HG02981 (cell line): ENCODE results near the gene NTM.

Experiments used
- ATAC-seq: cut with Tn5 transposase; IDR thresholded peaks from one replicate; pipeline ENCODE4 v1.9.1; 2021; ENCODE audit warnings: mild to moderate bottlenecking, moderate library complexity; ENCODE audit not compliant: unreplicated experiment

The NTM gene

DNA sequence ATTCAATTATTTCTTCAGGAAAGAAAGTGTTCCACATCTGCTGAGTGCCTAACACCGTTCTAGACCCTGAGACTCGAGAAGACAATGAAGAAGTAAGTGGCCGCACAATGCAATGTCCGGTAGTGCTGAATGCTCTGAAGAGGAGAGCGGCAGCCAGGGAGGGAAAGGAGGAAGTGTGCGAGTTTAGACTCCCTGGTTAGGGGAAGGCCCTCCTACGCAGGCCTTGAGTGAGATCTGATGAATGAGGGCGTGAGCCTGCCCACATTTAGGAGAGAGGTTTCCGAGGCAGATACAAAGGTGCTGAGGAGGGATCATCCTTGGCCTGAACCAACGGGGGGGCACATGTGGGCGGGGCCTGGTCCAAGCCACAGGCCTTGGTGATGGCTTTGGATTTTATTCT lies 558.6 kb downstream of the NTM start:
- ATAC-seq, result no peak

DNA sequence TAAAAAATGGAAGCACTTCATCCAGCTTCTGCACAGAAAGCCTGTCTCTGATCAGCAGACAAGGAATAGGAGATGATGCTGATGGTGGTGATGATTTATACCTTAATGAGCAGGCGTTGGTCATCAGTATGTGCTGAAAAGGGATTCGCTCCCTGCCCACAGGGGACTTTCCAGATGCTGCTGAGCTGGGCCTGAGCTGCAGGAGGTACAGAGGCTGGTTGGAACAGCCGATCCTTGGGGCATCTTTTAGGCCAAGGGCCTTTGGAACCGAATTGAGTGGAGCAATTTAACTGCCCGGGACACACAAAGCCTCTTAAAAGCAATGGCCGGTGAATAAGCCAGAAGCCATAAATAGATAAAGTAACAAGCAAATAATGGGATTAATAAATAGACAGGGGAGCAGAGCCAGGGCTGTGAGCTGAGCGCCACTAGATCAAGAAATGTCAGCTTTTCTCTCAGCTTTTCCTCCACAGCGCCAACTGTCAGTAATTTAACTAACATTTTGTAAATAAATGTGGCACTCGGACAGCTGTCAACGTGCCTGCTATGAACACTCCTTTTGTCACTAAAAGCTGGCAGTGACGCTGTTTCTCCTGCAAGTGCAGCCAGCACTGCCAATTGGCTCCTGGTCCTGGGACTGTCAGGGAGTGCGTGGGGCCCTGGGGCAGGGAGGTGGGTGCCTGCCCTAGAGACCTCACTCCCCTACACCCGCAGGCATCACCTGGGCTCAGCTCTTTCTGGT lies 562.3 kb downstream of the NTM start:
- no peak for ATAC-seq

DNA sequence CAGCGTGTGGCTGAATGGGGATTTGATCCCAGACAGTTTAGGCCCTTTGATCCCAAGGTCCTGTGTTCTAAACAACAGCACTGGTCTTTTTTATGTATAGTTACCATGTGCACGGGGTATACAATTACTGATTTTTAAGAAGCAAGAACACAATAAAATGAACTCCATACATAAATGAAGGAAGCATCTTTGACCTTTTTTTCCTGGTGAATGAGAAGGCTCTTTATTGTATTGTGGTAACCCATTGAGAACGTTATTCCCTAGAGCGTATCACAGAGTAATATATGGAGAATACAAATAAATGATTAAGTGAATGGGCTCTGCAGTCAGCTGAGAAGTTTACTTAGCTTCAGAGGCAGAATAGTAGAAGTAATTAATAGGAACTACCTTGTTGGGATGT lies 563.6 kb downstream of the NTM start:
- ATAC-seq, result no peak

DNA sequence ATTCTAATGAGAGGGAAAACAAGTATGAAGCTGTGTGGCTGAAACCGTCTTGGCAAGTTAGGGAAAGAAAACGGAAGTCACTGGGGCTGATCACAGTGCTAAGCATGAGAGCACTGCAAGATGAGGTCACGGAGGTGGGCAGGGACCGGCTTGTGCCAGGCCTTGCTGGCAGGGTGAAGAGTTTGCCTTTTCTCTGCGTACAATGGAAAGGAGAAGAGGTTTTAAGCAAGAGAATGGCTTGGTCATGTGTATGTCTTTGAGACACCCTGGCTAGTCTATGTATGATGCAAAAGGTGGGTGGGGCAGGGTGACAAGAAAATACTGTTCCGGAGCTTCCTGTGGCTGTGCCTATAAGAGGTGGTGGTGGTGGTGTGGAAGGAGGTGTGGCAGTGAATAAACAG lies 567.9 kb downstream of the NTM start:
- ATAC-seq, result no peak

DNA sequence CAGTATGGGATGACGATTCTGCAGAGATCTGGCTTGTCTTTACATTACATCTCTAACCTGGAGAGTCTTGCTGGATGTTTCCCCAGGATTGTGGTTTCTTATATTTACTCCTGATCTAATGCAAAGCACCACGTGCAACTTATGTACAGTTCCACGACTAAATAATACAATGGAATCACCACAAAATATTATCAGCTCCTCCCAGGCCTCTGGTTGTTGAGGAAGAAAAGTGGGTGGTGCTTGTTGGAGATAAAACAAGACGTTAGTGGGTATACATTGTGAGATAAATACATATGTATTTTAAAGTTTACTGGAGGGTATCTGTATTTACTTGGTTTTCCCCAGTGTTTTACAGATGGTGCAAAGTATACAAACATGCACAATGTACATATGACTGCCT lies 569.7 kb downstream of the NTM start:
- no peak for ATAC-seq

DNA sequence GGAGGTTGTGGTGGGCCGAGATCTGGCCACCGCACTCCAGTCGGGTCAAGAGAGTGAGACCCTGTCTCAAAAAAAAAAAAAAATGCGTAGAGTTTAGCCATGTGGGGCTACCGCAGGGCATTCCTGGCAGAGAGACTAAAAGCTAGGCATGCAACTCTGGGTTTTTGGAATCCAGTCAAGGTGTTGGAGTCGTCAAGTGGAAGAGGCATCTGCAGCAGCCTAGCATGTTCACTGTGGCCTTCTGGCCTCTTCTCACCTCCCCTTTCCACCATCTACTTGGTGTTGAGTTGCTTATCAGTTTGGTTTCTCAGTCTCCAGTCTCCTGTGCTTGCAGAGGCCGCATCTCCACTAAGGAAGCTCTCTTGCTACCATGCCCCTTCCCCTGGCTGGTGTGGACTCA lies 572.5 kb downstream of the NTM start:
- ATAC-seq, result no peak

DNA sequence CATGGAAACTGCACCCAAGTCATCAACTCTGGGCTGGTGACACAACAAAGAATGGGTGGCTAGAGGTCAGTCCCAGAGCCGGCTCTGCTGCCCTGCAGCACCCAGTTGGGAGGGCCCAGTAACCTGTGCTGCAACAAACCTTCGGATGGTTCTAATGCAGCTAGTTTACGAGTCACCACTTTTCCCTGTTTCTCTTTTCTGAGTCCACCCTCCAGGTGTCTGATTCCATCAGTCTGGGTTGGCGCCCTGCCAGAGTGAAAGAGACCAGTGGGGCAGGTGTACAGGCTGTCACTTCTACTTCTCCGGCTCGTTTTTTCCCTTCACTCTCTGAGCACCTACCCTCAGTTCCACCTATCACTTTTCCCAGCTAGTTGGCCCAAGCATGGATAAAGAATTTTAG lies 572.9 kb downstream of the NTM start:
- no peak for ATAC-seq

DNA sequence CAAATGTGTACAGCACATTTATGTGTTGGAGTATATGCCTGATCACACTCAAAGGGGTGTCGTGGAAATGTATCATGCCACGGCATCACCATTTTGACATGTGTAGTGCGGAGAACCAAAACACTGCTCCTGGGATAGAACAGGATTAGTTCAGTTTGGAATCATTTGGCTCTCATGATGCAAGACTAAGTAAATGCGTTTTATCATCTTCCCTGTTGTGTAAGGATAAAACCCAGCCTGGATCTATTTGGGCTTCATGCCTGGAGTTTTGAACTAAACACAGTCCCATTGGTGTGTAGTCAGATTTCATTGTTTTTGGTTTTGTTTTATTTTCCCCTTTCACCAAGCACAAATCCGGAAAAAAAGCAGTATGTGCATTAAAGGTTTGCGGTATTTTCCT lies 574.3 kb downstream of the NTM start:
- no peak for ATAC-seq

DNA sequence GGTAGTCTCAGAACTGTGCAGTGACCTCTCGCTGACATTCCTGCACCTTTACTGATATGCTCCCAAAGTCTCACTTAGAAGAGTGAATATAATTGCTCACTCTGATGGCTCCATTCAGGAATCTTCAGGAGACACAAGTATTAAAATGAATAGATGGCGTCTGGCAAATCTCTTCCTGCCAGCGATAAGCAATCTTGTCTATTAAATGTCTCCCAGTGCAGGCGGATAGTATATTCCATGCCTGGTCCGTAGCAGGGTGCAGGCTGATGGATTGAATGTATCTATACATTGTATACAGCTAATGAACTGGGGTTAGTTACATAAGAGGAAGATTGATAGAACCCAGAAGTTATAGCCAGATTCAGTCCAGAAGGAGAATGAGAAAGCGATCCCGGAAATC lies 575.3 kb downstream of the NTM start:
- no peak for ATAC-seq

DNA sequence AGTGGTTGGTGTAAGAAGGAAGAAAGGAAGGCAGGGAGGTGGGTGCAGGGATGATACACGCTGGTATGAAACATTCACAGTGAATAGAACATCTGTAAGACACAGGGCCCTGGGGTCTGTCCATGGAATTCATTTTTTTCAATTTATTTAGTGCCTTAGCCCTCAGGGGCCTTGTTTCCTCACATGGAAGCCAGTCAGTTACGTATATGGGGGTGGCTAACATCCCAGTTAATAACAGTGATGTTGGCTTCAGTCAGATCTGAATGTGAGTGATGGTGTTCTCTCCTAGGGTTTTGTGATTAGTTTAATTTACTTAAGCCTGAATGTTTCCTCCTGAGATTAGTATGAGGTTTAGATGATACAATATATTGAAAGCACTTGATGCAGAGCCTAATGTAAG lies 577.1 kb downstream of the NTM start:
- ATAC-seq, result no peak

DNA sequence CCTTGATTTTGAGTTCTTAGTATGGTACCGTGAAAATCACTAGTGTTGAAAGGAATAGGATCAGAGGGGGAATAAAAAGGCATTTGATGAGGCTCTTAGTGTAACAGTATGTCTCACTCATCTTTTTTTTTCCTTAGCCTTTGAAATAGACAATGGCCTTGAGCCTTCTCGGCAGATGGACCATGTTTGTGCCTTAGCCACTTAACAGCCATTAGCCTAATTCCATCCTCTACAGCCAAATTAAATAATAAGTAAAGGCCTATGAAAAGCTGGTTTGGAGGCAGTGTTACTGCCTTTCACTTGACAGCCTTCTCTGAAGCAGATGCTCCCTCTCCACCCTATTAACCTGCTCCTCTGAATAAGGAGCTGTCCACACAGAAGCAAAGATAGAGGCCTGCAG lies 580.7 kb downstream of the NTM start:
- ATAC-seq, result no peak

DNA sequence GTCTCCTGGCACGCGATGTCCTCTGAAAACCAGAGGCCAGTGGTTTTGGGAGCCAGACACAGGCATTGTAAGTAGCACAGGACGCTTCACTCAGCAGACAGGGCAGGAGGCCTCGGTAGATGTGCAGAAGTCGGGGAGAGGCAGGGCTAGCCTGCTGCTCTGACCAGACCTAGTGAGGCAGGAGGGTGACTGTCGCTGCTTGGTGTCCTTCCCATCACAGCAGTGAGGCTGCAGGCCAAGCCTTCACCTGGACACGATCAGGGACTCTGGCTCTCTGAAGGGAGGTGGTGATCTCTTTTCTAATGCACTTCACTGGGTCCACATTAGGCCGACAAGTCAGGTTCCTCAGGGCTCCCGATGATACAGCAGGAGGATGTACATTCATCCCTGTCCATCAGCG lies 583.7 kb downstream of the NTM start:
- no peak for ATAC-seq

DNA sequence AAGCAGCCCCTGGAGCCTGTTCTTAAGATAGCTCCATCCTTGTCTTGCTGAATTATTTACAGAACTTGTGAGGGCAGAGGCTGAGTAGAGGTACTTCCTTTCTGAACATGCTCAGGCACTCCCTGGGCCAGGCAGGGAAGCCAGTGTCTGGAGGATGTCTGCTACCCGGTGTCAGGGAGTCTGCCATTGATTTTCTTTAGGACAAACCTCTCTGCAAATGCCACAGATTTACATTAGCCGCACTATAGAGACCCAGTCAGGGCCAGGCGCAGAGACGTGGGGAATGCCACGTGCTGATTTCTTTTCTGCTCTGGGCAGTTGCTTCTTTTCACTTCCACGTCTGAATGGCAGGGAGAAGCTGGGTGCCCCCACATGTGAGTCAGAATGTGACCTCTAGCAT lies 585.5 kb downstream of the NTM start:
- no peak for ATAC-seq

DNA sequence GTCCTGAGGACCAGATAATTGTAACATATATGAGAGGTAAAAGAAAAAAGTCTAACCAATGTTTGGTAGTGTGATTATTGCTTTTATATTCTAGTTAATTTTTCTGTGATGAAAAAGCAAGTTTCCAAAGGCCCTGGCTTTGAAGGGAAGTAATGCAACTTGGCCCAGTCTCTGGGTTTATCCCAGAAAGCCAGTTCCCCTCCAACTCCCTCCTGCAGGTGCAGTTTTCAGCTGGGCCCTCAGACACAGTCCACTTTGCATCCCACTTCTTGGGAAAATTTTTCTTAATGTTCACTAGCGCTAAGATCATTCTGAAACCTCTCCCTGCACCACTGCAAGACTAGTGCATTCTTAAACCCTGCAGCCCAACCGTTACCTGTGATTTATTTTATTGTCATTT lies 586.8 kb downstream of the NTM start:
- ATAC-seq, result no peak

DNA sequence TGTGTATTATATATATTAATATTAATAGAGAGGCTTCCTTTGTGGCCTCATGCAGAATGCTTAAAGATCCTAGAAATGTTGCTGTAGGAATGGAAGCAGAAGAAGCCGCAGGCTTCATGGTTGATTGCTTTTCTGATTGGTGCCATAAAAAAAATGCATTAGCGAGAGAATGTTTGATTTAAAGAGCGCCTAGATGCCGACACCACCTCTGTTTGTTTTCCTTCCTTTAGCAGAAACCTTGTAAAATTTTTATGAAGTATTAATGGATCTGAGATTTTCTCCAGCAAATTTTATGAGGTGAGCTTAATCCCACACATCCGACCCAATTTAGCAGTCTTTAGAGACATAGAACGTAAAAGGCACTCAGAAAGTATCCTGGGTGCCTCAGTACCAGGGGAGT lies 587.5 kb downstream of the NTM start:
- no peak for ATAC-seq

DNA sequence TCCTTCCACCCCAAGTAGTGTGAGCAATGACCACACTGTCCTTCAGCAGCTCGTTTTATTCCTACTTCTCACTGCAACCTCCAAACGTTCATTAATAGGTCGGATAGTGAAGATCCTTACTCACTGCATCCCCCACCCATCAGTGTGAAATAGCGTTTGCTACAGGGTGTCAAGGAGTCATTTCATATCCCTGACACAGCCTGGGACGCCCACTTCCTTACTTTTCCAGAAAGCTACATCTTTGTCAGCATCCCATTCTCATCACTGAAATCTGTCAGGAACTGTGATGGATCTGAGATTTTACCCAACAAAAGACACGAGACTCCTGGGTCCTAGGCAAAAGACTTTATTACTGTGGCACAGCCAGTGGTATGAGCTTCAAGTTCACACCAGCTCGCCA lies 592.4 kb downstream of the NTM start:
- ATAC-seq, result no peak

DNA sequence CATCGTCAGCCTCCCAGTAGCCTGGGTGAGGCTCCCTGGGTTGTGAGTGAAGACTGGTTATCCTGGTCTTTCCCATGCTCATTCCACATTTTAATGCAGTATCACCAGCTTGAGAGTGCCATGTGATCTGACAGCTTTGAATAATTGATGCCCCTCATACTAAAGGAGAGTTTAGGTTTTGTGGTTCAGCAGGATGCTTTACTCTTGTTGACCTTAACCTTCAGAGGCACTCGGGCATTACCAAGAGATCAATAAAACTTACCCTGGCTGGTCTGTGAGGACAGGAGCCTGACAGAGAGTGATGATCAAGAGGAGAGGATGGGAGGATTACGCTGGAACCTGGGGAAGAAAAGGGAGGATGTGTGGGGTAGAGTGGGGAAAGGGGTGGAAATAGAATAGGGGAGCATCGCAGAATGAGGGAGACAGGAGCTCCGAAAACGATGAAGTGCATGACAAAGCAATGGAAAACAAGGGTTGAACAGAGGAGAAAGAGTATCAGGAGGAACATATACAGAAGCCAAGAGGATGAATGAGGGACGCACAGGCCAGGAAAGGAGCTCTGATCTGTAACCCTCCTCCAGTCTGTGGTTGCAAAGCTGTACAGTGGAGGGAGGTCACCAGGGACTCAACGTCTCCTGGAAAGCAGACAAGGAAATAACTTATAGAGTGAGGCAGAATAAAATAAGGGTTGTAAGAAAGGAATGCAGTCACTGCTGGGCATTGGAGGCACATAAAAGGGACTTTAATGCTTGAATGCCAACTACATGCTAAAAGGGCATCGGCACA lies 594.5 kb downstream of the NTM start:
- no peak for ATAC-seq

DNA sequence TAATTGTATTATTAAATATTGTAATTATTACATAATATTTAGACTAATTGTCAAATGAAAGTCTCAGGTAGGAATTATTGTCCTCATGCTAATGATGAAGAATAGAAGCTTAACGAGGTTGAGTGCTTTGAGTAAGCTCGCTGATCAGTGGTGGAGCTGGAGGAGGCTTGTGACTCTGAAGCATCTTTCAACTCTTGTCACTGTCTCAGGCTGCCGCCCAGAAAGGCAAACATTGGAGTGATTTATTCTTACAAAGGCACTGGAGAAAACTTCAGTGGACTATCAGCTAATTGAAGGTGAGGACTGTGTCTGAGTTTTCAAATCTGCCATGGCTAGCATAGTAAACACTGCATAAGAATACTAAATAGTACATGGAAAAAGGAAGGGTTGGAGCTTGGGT lies 595.1 kb downstream of the NTM start:
- no peak for ATAC-seq

DNA sequence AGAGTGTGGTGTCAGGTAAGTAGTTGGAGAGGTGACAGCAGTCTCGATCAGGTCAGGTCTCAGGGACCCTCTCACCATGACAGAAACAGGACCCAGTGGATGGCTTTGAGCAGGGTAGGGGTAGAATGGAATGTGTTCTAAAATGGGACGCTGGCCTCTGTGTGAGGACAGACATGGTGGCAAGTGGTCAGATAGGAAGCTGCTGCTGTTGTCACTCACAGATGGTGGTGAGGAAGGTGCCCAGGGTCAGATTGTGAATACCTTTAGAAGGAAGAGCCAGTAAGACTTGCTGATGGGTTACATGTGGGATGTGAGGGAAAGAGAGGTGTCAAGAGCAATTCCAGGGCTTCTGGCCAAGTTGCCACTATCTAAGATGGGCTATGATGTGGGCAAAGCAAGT lies 596.3 kb downstream of the NTM start:
- no peak for ATAC-seq

DNA sequence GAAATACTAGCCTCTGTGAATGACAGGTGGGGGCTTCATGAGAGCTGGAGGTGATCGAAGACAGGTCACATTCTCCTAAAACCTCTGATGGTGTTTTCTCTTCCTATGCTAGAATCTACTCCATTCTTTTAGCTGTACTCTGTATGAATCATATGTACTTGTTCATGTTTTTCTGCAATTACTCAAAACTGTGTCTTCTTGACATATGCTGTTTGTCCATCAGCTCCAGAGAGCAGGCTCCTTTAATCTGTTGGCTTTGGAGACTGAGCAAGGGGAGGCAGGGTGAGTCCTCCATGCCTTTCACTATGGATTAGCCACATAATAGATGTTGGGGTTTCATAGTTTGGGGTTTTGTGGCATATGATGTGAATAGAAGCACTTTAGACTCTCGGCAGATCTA lies 598.8 kb downstream of the NTM start:
- no peak for ATAC-seq

DNA sequence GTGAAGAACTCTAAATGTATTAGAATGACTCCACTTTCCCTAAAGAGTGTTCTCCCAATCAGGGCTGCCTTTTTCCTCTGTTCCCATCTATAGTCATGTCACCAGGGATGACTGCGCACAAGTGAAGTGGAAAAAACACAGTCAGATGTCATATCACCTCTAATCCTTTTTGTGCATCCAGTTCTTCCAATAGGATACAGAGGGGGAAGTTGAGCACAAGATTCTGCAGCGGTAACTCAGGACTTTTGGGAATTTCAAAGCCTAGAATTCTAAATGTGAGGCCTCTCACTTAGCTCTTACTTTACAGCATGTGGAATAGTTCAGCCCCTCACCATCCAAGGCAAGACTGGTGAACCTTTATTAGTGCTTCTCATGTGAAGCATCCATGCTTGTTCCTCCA lies 602.6 kb downstream of the NTM start:
- ATAC-seq, result no peak

DNA sequence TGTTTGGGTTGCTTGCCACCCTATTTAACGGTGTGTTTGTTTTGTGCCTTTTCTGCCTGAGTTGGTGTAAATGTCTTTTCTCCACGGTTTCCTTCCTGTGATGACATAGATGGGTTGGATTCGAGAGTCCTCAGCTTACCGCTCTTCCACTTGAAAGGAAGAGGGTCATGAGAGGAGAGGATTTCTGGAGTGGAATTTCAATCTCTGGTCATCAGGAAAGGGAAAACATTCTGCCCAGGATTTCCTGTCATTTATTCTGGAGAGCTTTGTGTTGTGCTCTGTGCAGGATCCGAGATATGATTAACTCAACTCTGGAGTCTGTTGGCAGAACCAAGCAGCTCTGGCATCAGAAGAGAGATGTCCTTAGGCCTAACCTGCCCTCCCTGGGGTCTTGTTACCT lies 605.2 kb downstream of the NTM start:
- no peak for ATAC-seq

DNA sequence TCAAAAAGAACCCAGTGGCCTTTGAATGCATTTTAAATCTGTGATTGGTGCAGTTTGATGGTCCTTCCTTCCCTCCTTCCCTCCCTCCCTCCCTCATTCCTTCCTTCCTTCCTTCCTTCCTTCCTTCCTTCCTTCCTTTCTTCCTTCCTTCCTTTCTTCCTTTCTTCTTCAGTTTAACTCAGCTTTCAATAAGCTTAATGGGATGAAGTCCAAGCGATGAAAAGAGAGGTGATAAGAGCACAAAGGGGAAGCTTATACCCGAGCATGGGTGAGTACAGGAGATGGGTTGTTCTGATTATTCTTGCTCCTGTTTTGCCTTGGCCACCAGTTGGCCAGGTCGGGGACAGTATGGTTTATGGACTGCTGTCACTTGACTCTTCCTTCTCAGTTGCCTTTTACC lies 605.6 kb downstream of the NTM start:
- no peak for ATAC-seq
